ENCODE measurements around the gene NT5DC1. TPM values are rescaled to one million over a fixed set of nuclear protein-coding genes. Genes with fewer than 3 reads are reported as not detected.

Gene NT5DC1
- polyA plus RNA-seq, 1 experiment: 23.2 TPM

GRCh38 chr6:116298273-116298672, 197.6 kb downstream of the NT5DC1 start:
- Histone ChIP-seq H3K27me3 (ENCODE audit: control insufficient read depth, insufficient read depth, low read length) (no peaks in the 10 kb centered on the region), H3K27ac (ENCODE audit: low read depth, low read length) (no peak overlapping the region), H3K4me3 (ENCODE audit: low read depth, low read length) (no peak overlapping the region), H3K9me3 (ENCODE audit: control insufficient read depth, insufficient read depth, low read length) (no peaks in the 10 kb centered on the region)
- TF ChIP-seq CTCF (IDR thresholded peaks at IDR 0.05; ENCODE audit: low read depth, low read length): no peak
- ChIA-PET CTCF (interaction anchor here (1.4 to 3.2 kb wide), 2 partner anchors 10 to 263 kb away, joined by 3 to 13 read pairs; no protein-coding TSS in a partner anchor), POLR2A (no interaction called here)
- no peak for DNase-seq (ENCODE audit: low read depth, low spot score)

- Histone ChIP-seq H3K4me3 (ENCODE audit: low read depth, low read length) (no peak overlapping the region), H3K9me3 (ENCODE audit: control insufficient read depth, insufficient read depth, low read length) (no peaks in the 10 kb centered on the region), H3K27me3 (ENCODE audit: control insufficient read depth, insufficient read depth, low read length) (no peaks in the 10 kb centered on the region), H3K27ac (ENCODE audit: low read depth, low read length) (no peak overlapping the region)
- no peak for TF ChIP-seq CTCF (IDR thresholded peaks at IDR 0.05; ENCODE audit: low read depth, low read length)
- POLR2A ChIA-PET: no interaction called here
- no peak for DNase-seq (ENCODE audit: low read depth, low spot score)
- CTCF ChIA-PET: interaction anchor here (1.4 kb wide), 1 partner anchor 262 kb away, joined by 3 read pairs; no protein-coding TSS in a partner anchor
Measured at GRCh38 chr6:116298973-116299372, 198.3 kb downstream of the NT5DC1 start.

Other genes with a start within 250 kb of the NT5DC1 start
- gene FRK, start 40.0 kb upstream of the NT5DC1 start, polyA plus RNA-seq (2011; rRNA removed): 0.31 and 0.43 TPM in 2 replicates
- 0.10 and 0.33 TPM in 2 replicates for gene COL10A1, start 25.3 kb downstream of the NT5DC1 start, polyA plus RNA-seq (2011; rRNA removed)
- 22.0 and 25.1 TPM in 2 replicates for gene TSPYL4, start 153.2 kb downstream of the NT5DC1 start, polyA plus RNA-seq (2011; rRNA removed)
- 65.9 and 71.9 TPM in 2 replicates for gene TSPYL1, start 179.1 kb downstream of the NT5DC1 start, polyA plus RNA-seq (2011; rRNA removed)